Tibial nerve (tissue), 4 donors: ENCODE results near the gene PTPRD.

ENCODE experiments used
- CTCF ChIP-seq, 5 experiments: fragments of 200-600 bp in 3 of 5; fragments of 450-650 bp in 2 of 5; sonication (generic) in 3 of 5; IDR thresholded peaks; one replicate each; pipeline ENCODE4 v1.5.1; 2016 to 2019; ENCODE audit warnings: antibody characterized with exemption in 5 of 5, mild to moderate bottlenecking in 3 of 5, moderate library complexity in 2 of 5
- EP300 ChIP-seq, 2 donors: sonication (generic); formaldehyde crosslinking; IDR thresholded peaks; one replicate each; pipeline ENCODE4 v1.6.1; 2017; ENCODE audit warnings: antibody characterized with exemption in 2 of 2, mild to moderate bottlenecking in 1 of 2
- POLR2A ChIP-seq, 2 donors: fragments of 450-650 bp; IDR thresholded peaks; one replicate each; pipeline ENCODE4 v1.6.1; 2017; ENCODE audit warnings: antibody characterized with exemption in 2 of 2, mild to moderate bottlenecking in 2 of 2, moderate library complexity in 2 of 2

GRCh38 chr9:8570776-8571175 lies 2042.0 kb downstream of the PTPRD start:
- TF ChIP-seq EP300 (IDR thresholded peaks at IDR 0.05) (no peak), CTCF (IDR thresholded peaks at IDR 0.05) (no peak), POLR2A (IDR thresholded peaks at IDR 0.05) (no peak)
